ENCODE results near the gene LCE4A.
"Not testable (repeated sequence)": the region's sequence is repeated elsewhere in the genome, so short reads cannot be mapped to it uniquely, and the experiment has no call there.

LCE4A gene

GRCh38 chr1:152707860-152708259 lies at the start of gene LCE4A:
Gene LCE4A, plus strand, starts transcription at chr1:152708160. Its CDS starts 916 bp downstream, at chr1:152709076.
- TF ChIP-seq GATA3 (IDR thresholded peaks at IDR 0.05; ENCODE audit: low read depth, low read length) (no peak), GATA2 (IDR thresholded peaks at IDR 0.05; ENCODE audit: low read depth, low read length) (no peak)

GRCh38 chr1:152658649-152659048 lies 49.3 kb upstream of the LCE4A start:
- TF ChIP-seq GATA2 (IDR thresholded peaks at IDR 0.05; ENCODE audit: low read depth, low read length) (no peak), GATA3 (IDR thresholded peaks at IDR 0.05; ENCODE audit: low read depth, low read length) (no peak)

- TF ChIP-seq GATA3 (IDR thresholded peaks at IDR 0.05; ENCODE audit: low read depth, low read length) (no peak), GATA2 (IDR thresholded peaks at IDR 0.05; ENCODE audit: low read depth, low read length) (no peak)
Observed at GRCh38 chr1:152663098-152663497, 44.9 kb upstream of the LCE4A start, which contains the start of gene LCE2D. Gene LCE2D, plus strand, starts transcription at chr1:152663380. Its CDS starts 726 bp downstream, at chr1:152664106.

GRCh38 chr1:152667648-152668047 lies 40.3 kb upstream of the LCE4A start:
- TF ChIP-seq GATA2 (IDR thresholded peaks at IDR 0.05; ENCODE audit: low read depth, low read length) (no peak), GATA3 (IDR thresholded peaks at IDR 0.05; ENCODE audit: low read depth, low read length) (no peak)

- TF ChIP-seq GATA3 (IDR thresholded peaks at IDR 0.05; ENCODE audit: low read depth, low read length) (no peak), GATA2 (IDR thresholded peaks at IDR 0.05; ENCODE audit: low read depth, low read length) (no peak)
Observed at GRCh38 chr1:152673016-152673415, 34.9 kb upstream of the LCE4A start.

GRCh38 chr1:152674983-152675382 lies 33.0 kb upstream of the LCE4A start, which contains the start of gene LCE2C:
Gene LCE2C, plus strand, starts transcription at chr1:152675279. Its CDS starts 737 bp downstream, at chr1:152676016.
- TF ChIP-seq GATA2, GATA3 (IDR thresholded peaks at IDR 0.05; ENCODE audit: low read depth, low read length): not testable (repeated sequence)

GRCh38 chr1:152679459-152679858 lies 28.5 kb upstream of the LCE4A start:
- no peak for TF ChIP-seq GATA3 (IDR thresholded peaks at IDR 0.05; ENCODE audit: low read depth, low read length)

- TF ChIP-seq GATA2 (IDR thresholded peaks at IDR 0.05; ENCODE audit: low read depth, low read length): no peak
- no peak for TF ChIP-seq GATA3 (IDR thresholded peaks at IDR 0.05; ENCODE audit: low read depth, low read length)
Observed at GRCh38 chr1:152681616-152682015, 26.3 kb upstream of the LCE4A start.

GRCh38 chr1:152683846-152684245 lies 24.1 kb upstream of the LCE4A start:
- no peak for TF ChIP-seq GATA3 (IDR thresholded peaks at IDR 0.05; ENCODE audit: low read depth, low read length)

GRCh38 chr1:152685823-152686222 lies 22.1 kb upstream of the LCE4A start, which contains the start of gene LCE2B:
Gene LCE2B, plus strand, starts transcription at chr1:152686123. Its CDS starts 721 bp downstream, at chr1:152686844.
- TF ChIP-seq GATA2, GATA3 (IDR thresholded peaks at IDR 0.05; ENCODE audit: low read depth, low read length): not testable (repeated sequence)

- TF ChIP-seq GATA2 (IDR thresholded peaks at IDR 0.05; ENCODE audit: low read depth, low read length) (no peak), GATA3 (IDR thresholded peaks at IDR 0.05; ENCODE audit: low read depth, low read length) (no peak)
Observed at GRCh38 chr1:152697701-152698600, 10.0 kb upstream of the LCE4A start, which contains the start of gene LCE2A. Gene LCE2A, plus strand, starts transcription at chr1:152698345. Its CDS starts 557 bp downstream, at chr1:152698902.

GRCh38 chr1:152699746-152700145 lies 8.2 kb upstream of the LCE4A start:
- no peak for TF ChIP-seq GATA3 (IDR thresholded peaks at IDR 0.05; ENCODE audit: low read depth, low read length)

- no peak for TF ChIP-seq GATA2 (IDR thresholded peaks at IDR 0.05; ENCODE audit: low read depth, low read length)
- TF ChIP-seq GATA3 (IDR thresholded peaks at IDR 0.05; ENCODE audit: low read depth, low read length): no peak
Observed at GRCh38 chr1:152718238-152718637, 10.3 kb downstream of the LCE4A start.

- TF ChIP-seq GATA3 (IDR thresholded peaks at IDR 0.05; ENCODE audit: low read depth, low read length): no peak
Observed at GRCh38 chr1:152725261-152725660, 17.3 kb downstream of the LCE4A start.

- TF ChIP-seq GATA2 (IDR thresholded peaks at IDR 0.05; ENCODE audit: low read depth, low read length): no peak
- no peak for TF ChIP-seq GATA3 (IDR thresholded peaks at IDR 0.05; ENCODE audit: low read depth, low read length)
Observed at GRCh38 chr1:152728986-152729385, 21.0 kb downstream of the LCE4A start.

Data from SH-SY5Y (cell line).